Measurements from ENCODE around the gene TCF7L2. TPM values are rescaled to one million over a fixed set of nuclear protein-coding genes. Genes with fewer than 3 reads are reported as not detected.

Gene TCF7L2
- total and polyA plus RNA-seq, 2 donors (not counting 1 experiment from before 2014, with no cell fraction given) = 3.4 to 5.0 TPM

DNA sequence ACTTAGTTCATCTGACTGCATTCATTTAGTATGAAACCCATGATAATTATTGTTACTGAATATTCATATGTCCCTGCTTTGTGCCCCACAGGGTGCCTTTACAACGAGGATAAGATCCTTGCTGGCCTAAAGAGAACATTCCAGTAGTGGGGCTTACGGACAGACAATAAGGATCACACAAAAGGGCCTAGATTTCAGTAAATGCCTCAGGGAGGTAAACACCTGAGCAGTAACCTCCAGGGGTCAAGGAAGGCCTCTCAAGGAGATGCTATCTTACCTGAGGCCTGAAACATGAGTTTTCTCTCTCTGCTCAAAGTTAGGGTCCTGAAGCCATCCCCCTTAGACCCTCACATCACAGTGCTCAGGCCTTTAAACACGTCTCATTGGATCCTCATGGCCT is 228.7 kb downstream of the TCF7L2 start:
- Histone ChIP-seq H3K4me2 (ENCODE audit: extremely low read depth, insufficient read depth, low read length) (no peak overlapping the region), H3K4me1 (ENCODE audit: control insufficient read depth, extremely low read depth, insufficient read depth, low read length) (no peaks in the 10 kb centered on the region)

DNA sequence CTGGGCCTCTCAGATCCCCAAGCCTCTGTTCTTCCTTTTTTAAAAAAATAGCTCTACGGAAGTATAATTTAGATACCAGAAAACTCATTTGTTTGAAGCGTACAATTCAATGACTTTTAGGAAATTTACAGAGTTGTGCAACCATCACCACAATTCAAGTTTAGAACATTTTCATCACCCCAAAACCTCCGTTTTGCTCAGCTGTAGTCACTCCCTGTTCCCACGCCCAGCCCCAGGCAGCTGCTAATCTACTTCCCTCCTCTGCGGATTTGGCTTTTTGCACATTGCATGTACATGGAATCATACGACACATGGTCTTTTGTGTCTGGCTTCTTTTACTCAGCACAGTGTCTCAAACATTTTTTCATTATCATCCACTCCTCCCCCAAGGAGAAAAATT is 229.2 kb downstream of the TCF7L2 start:
- Histone ChIP-seq H3K4me2 (ENCODE audit: extremely low read depth, insufficient read depth, low read length) (no peak overlapping the region), H3K9me3 (ENCODE audit: control insufficient read depth, insufficient read depth, low read depth, low read length) (no peaks in the 10 kb centered on the region), H3K79me2 (ENCODE audit: control insufficient read depth, insufficient read depth, low read length) (no peaks in the 10 kb centered on the region), H3K27me3 (ENCODE audit: control insufficient read depth, insufficient read depth, low read length) (no peaks in the 10 kb centered on the region), H3K36me3 (ENCODE audit: control insufficient read depth, insufficient read depth, low read length) (no peaks in the 10 kb centered on the region), H3K27ac (ENCODE audit: insufficient read depth, low read length) (no peak overlapping the region), H4K20me1 (ENCODE audit: control insufficient read depth, extremely low read depth, insufficient read depth, low read length) (no peaks in the 10 kb centered on the region), H3K4me3 (replicated peaks in 1 of 4; ENCODE audit: control extremely low read depth in 1 of 4, insufficient read depth in 1 of 4, low read depth in 3 of 4, low read length in 4 of 4) (no peak overlapping the region), H3K4me1 (ENCODE audit: control insufficient read depth, extremely low read depth, insufficient read depth, low read length) (no peaks in the 10 kb centered on the region), H2AFZ (ENCODE audit: low read length) (no peak overlapping the region), H3K9ac (ENCODE audit: insufficient read depth, low read length) (no peak overlapping the region)
- DNase-seq (ENCODE audit: low read depth in 2 of 2) = no peak
- TF ChIP-seq CTCF (conservative IDR thresholded peaks at IDR 0.05 in 1 of 2, IDR thresholded peaks at IDR 0.05 in 1 of 2; ENCODE audit: low read depth in 1 of 2, low read length in 2 of 2) (no peak), EZH2 (IDR thresholded peaks at IDR 0.05; ENCODE audit: low read length, missing control alignments) (no peak)

More for the DNA sequence above, 228.7 kb downstream of the TCF7L2 start:
- H2AFZ ChIP-seq (ENCODE audit: low read length) = no peak overlapping the region
- H3K79me2 ChIP-seq (ENCODE audit: control insufficient read depth, insufficient read depth, low read length) = no peaks in the 10 kb centered on the region
- H3K27ac ChIP-seq (ENCODE audit: insufficient read depth, low read length) = no peak overlapping the region
- no peak overlapping the region for H3K9ac ChIP-seq (ENCODE audit: insufficient read depth, low read length)
- H4K20me1 ChIP-seq (ENCODE audit: control insufficient read depth, extremely low read depth, insufficient read depth, low read length) = no peaks in the 10 kb centered on the region
- no peaks in the 10 kb centered on the region for H3K27me3 ChIP-seq (ENCODE audit: control insufficient read depth, insufficient read depth, low read length)
- DNase-seq (ENCODE audit: low read depth in 2 of 2) = no peak
- no peak overlapping the region for H3K4me3 ChIP-seq (replicated peaks in 1 of 4; ENCODE audit: control extremely low read depth in 1 of 4, insufficient read depth in 1 of 4, low read depth in 3 of 4, low read length in 4 of 4)
- no peaks in the 10 kb centered on the region for H3K9me3 ChIP-seq (ENCODE audit: control insufficient read depth, insufficient read depth, low read depth, low read length)
- TF ChIP-seq CTCF (conservative IDR thresholded peaks at IDR 0.05 in 1 of 2, IDR thresholded peaks at IDR 0.05 in 1 of 2; ENCODE audit: low read depth in 1 of 2, low read length in 2 of 2) = no peak
- TF ChIP-seq EZH2 (IDR thresholded peaks at IDR 0.05; ENCODE audit: low read length, missing control alignments) = no peak
- H3K36me3 ChIP-seq (ENCODE audit: control insufficient read depth, insufficient read depth, low read length) = no peaks in the 10 kb centered on the region

GRCh38 chr10:113179966-113180365 is 229.9 kb downstream of the TCF7L2 start:
- Histone ChIP-seq H3K27ac (ENCODE audit: insufficient read depth, low read length) (no peak overlapping the region), H4K20me1 (ENCODE audit: control insufficient read depth, extremely low read depth, insufficient read depth, low read length) (no peaks in the 10 kb centered on the region), H3K4me1 (ENCODE audit: control insufficient read depth, extremely low read depth, insufficient read depth, low read length) (no peaks in the 10 kb centered on the region), H2AFZ (ENCODE audit: low read length) (no peak overlapping the region), H3K4me3 (replicated peaks in 1 of 4; ENCODE audit: control extremely low read depth in 1 of 4, insufficient read depth in 1 of 4, low read depth in 3 of 4, low read length in 4 of 4) (no peak overlapping the region), H3K9me3 (ENCODE audit: control insufficient read depth, insufficient read depth, low read depth, low read length) (no peaks in the 10 kb centered on the region), H3K9ac (ENCODE audit: insufficient read depth, low read length) (no peak overlapping the region), H3K27me3 (ENCODE audit: control insufficient read depth, insufficient read depth, low read length) (no peaks in the 10 kb centered on the region), H3K36me3 (ENCODE audit: control insufficient read depth, insufficient read depth, low read length) (no peaks in the 10 kb centered on the region), H3K79me2 (ENCODE audit: control insufficient read depth, insufficient read depth, low read length) (no peaks in the 10 kb centered on the region), H3K4me2 (ENCODE audit: extremely low read depth, insufficient read depth, low read length) (no peak overlapping the region)
- TF ChIP-seq EZH2 (IDR thresholded peaks at IDR 0.05; ENCODE audit: low read length, missing control alignments) (no peak), CTCF (conservative IDR thresholded peaks at IDR 0.05 in 1 of 2, IDR thresholded peaks at IDR 0.05 in 1 of 2; ENCODE audit: low read depth in 1 of 2, low read length in 2 of 2) (no peak)
- DNase-seq (ENCODE audit: low read depth in 2 of 2) = no peak
